NCI-H146 (cell line): ENCODE data around the gene TNS3.

Source experiments
- DNase-seq: peaks from one replicate; lab custom pipeline; 2025; lab: John Stamatoyannopoulos, UW

The TNS3 gene

GRCh38 chr7:47540387-47541350, 41.2 kb downstream of the TNS3 start:
- no peak for DNase-seq

GRCh38 chr7:47540053-47540386, 41.9 kb downstream of the TNS3 start:
- no peak for DNase-seq

- DNase-seq, result no peak
Measured at GRCh38 chr7:47539398-47540052, 42.4 kb downstream of the TNS3 start.

- DNase-seq, result no peak
Measured at GRCh38 chr7:47538846-47539311, 43.0 kb downstream of the TNS3 start.

GRCh38 chr7:47537716-47538675, 43.9 kb downstream of the TNS3 start:
- no peak for DNase-seq

- peak; percentile 52 for DNase-seq
Measured at GRCh38 chr7:47536661-47537611, 45.0 kb downstream of the TNS3 start.

GRCh38 chr7:47535704-47536628, 45.9 kb downstream of the TNS3 start:
- DNase-seq, result no peak

- no peak for DNase-seq
Measured at GRCh38 chr7:47535035-47535703, 46.7 kb downstream of the TNS3 start.

GRCh38 chr7:47534322-47535034, 47.4 kb downstream of the TNS3 start:
- peak; percentile 42 for DNase-seq

GRCh38 chr7:47531584-47532492, 50.1 kb downstream of the TNS3 start:
- peak; percentile 31 for DNase-seq

GRCh38 chr7:47529826-47530555, 51.9 kb downstream of the TNS3 start:
- no peak for DNase-seq

GRCh38 chr7:47529405-47529804, 52.5 kb downstream of the TNS3 start:
- DNase-seq, result no peak

- no peak for DNase-seq
Measured at GRCh38 chr7:47528471-47528870, 53.4 kb downstream of the TNS3 start.

GRCh38 chr7:47526466-47526865, 55.4 kb downstream of the TNS3 start:
- DNase-seq, result no peak

- no peak for DNase-seq
Measured at GRCh38 chr7:47525066-47525623, 56.8 kb downstream of the TNS3 start.

GRCh38 chr7:47523401-47523800, 58.5 kb downstream of the TNS3 start:
- DNase-seq, result no peak
